Fibroblast of lung (primary cell): ENCODE measurements around the gene WDR31.

Experiments used
- CTCF ChIP-seq, 2 donors: IDR thresholded peaks in 1 of 2; conservative IDR thresholded peaks in 1 of 2; 1 replicate in 1 of 2; 2 replicates in 1 of 2; pipeline ENCODE4 v1.5.1; 2011 to 2012; ENCODE audit warnings: low read length in 2 of 2, control low read depth in 1 of 2, inconsistent platforms in 1 of 2, low read depth in 1 of 2, mild to moderate bottlenecking in 1 of 2
- EZH2 ChIP-seq: IDR thresholded peaks from 2 replicates; pipeline ENCODE4 v1.5.1; 2012; ENCODE audit warnings: low read length, control low read depth, mild to moderate bottlenecking; ENCODE audit errors: missing control alignments

GRCh38 chr9:113381909-113382411, 41.9 kb upstream of the WDR31 start:
- TF ChIP-seq EZH2 = no peak
- TF ChIP-seq CTCF (conservative IDR thresholded peaks at IDR 0.05 in 1 of 2, IDR thresholded peaks at IDR 0.05 in 1 of 2; ENCODE audit: low read depth in 1 of 2, low read length in 2 of 2) = no peak
